GM13977 (cell line): ENCODE measurements around the gene TSPOAP1.

ENCODE experiments used
- DNase-seq: peaks from one replicate; pipeline ENCODE4 v3.0.0; 2012; ENCODE audit warnings: low spot score
- in situ Hi-C: fragments of 300-500 bp; cut with MboI; formaldehyde crosslinking; loops from one replicate; pipeline ENCODE4 v1.12.0; 2022; ENCODE audit warnings: low sequenced_read_pairs, low pct_unique_long_range_greater_than_20kb, mixed read lengths, inconsistent platforms; ENCODE audit not compliant: unreplicated experiment
- TF ChIP-seq, protein P1 (sequence below): IDR thresholded peaks from 2 replicates; pipeline ENCODE4 v1.5.1; 2012; ENCODE audit warnings: mild to moderate bottlenecking, control low read depth; ENCODE audit not compliant: insufficient read depth; ENCODE audit errors: extremely low read depth, missing control alignments

TSPOAP1 gene

DNA sequence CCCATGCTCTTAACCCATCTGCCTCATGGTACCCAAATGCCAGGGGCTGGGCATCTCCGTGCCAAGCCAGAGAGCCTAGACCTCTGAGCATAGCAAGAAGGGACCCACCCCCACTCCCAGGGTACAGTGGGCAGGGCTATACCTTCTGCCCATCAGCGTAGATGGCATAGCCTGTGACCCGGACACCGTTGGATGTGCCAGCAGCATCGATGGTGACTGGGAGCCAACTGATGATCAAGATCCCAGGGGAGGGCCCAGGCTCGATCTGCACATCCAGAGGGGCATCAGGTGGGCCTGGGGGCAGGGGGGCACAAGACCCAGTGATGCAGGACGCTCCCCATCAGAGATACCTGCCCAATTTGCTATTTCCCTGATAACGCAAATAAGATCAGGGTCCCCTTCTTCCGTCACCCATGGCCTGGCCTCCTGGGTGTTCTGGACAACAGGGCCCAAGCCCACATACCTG lies 17.1 kb downstream of the TSPOAP1 start:
- in situ Hi-C loops: no loop called here
- no peak for DNase-seq
- TF ChIP-seq, protein P1, sequence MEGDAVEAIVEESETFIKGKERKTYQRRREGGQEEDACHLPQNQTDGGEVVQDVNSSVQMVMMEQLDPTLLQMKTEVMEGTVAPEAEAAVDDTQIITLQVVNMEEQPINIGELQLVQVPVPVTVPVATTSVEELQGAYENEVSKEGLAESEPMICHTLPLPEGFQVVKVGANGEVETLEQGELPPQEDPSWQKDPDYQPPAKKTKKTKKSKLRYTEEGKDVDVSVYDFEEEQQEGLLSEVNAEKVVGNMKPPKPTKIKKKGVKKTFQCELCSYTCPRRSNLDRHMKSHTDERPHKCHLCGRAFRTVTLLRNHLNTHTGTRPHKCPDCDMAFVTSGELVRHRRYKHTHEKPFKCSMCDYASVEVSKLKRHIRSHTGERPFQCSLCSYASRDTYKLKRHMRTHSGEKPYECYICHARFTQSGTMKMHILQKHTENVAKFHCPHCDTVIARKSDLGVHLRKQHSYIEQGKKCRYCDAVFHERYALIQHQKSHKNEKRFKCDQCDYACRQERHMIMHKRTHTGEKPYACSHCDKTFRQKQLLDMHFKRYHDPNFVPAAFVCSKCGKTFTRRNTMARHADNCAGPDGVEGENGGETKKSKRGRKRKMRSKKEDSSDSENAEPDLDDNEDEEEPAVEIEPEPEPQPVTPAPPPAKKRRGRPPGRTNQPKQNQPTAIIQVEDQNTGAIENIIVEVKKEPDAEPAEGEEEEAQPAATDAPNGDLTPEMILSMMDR: no peak

DNA sequence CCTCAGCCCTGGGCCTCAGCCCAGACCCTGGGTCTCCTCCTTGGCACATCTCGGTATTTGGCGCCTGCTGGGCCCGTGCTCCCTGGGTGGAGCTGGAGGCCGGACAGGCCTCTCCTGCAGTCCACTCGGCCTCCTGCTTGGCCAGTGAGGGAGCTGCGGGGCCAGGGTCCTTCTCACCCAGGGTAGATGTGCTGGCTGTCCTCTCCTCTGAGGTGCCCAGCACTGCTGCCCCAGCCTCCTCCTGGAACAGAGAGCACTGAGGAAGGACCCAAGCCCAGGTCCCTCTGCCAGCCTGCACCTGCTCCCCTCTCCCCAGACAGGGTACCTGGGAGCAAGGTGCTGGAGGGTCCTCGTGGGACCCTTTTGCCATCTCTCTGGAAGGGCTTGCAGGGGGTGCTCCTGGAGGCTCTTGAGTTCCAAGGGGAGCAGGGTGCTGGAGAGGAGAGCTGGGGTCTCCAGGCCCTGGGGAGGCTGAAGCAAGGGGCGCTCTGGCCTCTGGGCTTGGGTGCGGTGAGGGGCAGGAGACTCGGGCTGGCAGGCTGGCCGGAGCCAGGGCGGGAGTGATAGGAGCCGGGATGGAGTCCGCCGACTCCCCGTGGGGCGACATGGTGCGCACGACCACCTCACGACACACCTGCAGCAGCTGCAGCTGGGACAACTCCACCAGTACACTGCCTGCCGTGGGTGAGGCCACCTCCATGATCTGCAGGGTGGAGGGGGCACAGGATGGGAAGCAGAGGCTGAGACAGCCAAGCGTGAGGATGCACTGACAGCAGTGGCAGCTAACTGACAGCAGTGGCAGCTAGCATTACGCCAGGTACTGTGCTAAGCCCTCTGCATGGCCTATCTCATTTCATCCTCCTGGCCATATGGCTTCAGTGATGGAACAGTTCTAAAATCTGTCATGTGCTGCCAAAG lies 17.8 kb downstream of the TSPOAP1 start:
- no peak for DNase-seq
- TF ChIP-seq, protein P1: no peak
- in situ Hi-C loops: no loop called here

DNA sequence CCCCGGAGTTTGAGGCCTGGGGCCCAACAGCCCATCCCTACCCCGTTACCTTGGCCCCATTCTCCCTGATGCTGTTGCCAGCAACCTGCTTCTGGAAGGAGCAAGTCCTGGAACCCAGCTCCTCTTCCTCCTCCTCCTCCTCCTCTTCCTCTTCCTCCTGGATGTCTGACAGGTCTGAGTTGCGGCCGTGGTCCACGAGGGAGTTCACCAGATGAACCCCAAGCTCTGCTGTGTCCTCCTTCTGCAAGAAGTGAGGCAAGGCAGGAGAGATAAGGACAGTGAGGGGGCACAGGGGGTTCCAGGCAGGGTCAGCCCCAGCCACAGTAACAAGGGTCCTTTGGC lies 18.7 kb downstream of the TSPOAP1 start:
- in situ Hi-C loops: loop anchor here (10.0 kb wide), 1 partner anchor 135 kb away; no protein-coding TSS in a partner anchor
- TF ChIP-seq, protein P1: no peak
- DNase-seq: no peak

DNA sequence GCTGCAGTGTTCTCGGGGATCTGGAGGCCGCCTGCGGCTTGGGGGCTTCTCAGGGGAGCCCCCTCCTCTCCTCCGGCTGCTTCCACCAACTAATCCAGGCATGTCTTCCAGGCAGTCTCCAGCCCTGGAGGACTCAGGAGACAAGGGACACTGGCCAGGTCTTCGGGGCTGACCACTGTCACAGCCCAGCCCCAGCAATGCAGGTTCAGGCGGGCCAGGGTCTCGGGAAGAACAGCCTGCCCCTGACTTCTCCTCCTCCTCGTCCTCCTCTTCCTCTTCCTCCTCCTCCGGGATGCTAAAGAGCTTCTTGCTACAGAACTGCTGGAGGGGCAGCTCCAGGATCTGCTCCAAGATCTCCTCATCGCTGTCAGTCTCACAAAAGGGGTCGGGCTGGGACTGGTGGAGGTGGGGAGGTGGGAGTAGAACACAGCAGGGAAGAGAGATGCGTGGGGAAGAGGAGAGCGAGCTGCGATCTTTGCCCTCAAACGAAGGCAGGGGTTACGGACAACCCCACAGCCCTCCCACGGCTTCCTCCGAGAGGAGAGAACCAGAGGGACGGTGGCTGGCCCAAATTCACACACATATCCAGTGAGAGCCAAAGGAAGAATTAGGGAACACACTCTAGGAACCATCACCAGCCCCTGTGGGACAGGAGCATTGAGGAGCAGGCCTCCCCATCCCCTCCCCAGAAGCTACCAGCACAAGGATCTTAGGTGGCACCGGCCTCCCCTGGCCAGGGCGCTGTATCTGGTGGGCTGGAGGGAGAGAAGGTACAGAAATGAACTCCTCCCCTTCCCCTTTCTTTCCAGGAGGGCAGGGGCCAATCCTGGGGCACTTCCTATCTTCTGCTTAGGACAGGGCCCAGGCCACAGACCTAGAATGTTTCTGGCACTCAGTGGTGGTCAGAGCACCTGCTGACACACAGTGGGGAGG lies 19.3 kb downstream of the TSPOAP1 start:
- in situ Hi-C loops: loop anchor here (10.0 kb wide), 1 partner anchor 136 kb away; no protein-coding TSS in a partner anchor
- no peak for DNase-seq
- TF ChIP-seq, protein P1: no peak

DNA sequence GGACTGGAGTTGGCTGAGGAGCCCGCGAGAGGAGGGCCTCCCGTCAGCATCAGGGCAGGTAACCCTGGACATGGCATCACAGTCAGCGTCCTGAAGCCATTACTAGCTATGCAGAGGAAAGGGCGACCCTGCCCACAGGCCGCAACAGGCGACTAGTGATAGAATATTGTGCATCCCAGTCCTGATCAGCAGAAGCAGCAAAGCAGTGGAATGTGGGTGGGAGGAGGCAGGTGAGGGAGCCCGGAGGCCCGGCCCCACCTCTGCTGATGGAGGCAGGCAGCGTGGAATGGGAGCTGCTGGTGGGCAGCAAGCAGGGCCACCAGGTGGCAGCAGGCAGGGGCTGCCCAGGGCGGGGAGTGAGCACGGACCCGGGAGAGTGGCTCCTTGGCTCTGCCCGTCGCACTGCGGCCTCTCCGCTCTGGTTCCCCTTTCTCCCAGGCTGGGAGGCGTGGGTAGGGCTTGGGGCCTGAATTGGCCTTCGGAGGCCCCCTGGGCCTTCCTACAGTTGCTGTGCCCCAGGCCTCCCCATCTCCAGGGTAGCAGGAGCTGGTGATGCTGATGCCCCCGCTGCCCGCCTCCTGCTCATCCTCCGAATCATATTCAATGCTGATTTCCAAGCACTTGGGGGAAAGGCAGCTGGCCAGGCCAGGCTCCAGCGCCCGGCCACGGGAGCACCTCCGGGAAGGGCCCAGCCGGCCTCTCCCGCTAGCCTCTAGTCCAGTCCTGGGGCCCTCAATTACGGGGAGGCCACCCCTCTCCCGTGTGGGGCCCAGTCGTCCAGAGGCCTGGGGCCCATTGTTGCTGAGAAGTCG lies 20.2 kb downstream of the TSPOAP1 start:
- TF ChIP-seq, protein P1: peak; percentile 43

More for the DNA sequence above, 20.2 kb downstream of the TSPOAP1 start:
- in situ Hi-C loops: loop anchor here (10.0 kb wide), 1 partner anchor 136 kb away; no protein-coding TSS in a partner anchor
- DNase-seq: no peak
